ENCODE results near the gene POLR2A. TPM values are rescaled to one million over a fixed set of nuclear protein-coding genes. Genes with fewer than 3 reads are reported as not detected.

Gene POLR2A
- total and polyA plus RNA-seq, 2 of the 13 experiments (the other 11 are each of a cell fraction or from before 2014, with no cell fraction given): 17.8 to 18.3 TPM

DNA sequence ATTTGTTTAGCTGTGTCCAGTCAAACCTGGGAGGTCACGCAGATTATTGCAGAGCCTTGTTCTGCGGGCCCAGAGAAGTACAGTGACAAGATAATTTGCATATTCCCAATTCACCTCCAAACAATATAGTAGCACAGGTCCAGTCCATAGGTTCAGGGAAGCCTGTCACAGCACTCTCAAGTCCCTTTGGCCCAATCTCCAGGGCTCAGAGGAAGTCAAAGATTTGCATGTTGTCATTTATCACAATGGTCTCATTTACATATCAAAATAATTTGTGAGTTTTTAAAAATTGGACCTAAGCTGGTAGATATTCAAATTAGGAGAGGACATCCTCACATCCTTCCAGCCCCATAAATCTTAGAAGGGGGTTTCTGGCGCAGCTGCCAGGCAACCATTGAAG lies 16.7 kb upstream of the POLR2A start (continued):
- TF ChIP-seq, protein P1, sequence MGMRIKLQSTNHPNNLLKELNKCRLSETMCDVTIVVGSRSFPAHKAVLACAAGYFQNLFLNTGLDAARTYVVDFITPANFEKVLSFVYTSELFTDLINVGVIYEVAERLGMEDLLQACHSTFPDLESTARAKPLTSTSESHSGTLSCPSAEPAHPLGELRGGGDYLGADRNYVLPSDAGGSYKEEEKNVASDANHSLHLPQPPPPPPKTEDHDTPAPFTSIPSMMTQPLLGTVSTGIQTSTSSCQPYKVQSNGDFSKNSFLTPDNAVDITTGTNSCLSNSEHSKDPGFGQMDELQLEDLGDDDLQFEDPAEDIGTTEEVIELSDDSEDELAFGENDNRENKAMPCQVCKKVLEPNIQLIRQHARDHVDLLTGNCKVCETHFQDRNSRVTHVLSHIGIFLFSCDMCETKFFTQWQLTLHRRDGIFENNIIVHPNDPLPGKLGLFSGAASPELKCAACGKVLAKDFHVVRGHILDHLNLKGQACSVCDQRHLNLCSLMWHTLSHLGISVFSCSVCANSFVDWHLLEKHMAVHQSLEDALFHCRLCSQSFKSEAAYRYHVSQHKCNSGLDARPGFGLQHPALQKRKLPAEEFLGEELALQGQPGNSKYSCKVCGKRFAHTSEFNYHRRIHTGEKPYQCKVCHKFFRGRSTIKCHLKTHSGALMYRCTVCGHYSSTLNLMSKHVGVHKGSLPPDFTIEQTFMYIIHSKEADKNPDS (CRISPR knock-in tag; IDR thresholded peaks at IDR 0.05): no peak
- TF ChIP-seq ATF7 (IDR thresholded peaks at IDR 0.05) (no peak), ATF7 (CRISPR knock-in tag; IDR thresholded peaks at IDR 0.05) (no peak)

GRCh38 chr17:7468290-7468689 lies 15.9 kb upstream of the POLR2A start:
- Histone ChIP-seq H3K9ac (ENCODE audit: insufficient read depth, low read depth, low read length) (no peak overlapping the region), H3K4me1 (ENCODE audit: insufficient read depth, low read length) (peaks cover 26% of the 10 kb centered on the region), H4K20me1 (ENCODE audit: insufficient read depth, low read length) (peaks cover 8% of the 10 kb centered on the region; the same call in 1 of the 2 replicates), H3K4me3 (replicated peaks in 1 of 3; ENCODE audit: insufficient read depth in 1 of 3, low read depth in 2 of 3, low read length in 3 of 3) (no peak overlapping the region), H2AFZ (ENCODE audit: low read length) (no peak overlapping the region), H3K4me2 (ENCODE audit: low read depth, low read length) (no peak overlapping the region), H3K27me3 (ENCODE audit: control insufficient read depth in 1 of 2, insufficient read depth in 2 of 2, low read length in 2 of 2) (no peaks in the 10 kb centered on the region), H3K36me3 (replicated peaks in 1 of 2; ENCODE audit: control insufficient read depth in 1 of 2, insufficient read depth in 2 of 2, low read length in 2 of 2) (peaks cover 0 to 2% of the 10 kb centered on the region in 2 experiments; a peak in 3 of 5 replicates), H3K9me3 (ENCODE audit: low read length) (no peaks in the 10 kb centered on the region), H3K79me2 (ENCODE audit: insufficient read depth, low read length) (peaks cover 14% of the 10 kb centered on the region), H3K27ac (ENCODE audit: extremely low read length, insufficient read depth, low read length) (no peak overlapping the region)
- intact Hi-C loops (cut with micrococcal nuclease; ENCODE audit: unreplicated experiment): no loop called here
- in situ Hi-C loops (cut with HindIII; ENCODE audit: extremely low pct_ligation_motif_present, low pct_unique_long_range_greater_than_20kb): no loop called here
- FAIRE-seq: no peak
- TF ChIP-seq ZBTB7B (CRISPR knock-in tag; IDR thresholded peaks at IDR 0.05) (no peak), ZBTB40 (IDR thresholded peaks at IDR 0.05) (no peak), ZBTB40 (CRISPR knock-in tag; IDR thresholded peaks at IDR 0.05) (no peak)
- DNase-seq (ENCODE audit: low spot score): no peak
- CTCF ChIA-PET (ENCODE audit: low intra/inter-chr PET ratio, low total read pairs): no interaction called here
- POLR2A ChIA-PET: no interaction called here
- 95% methylated on average over 11 of the region's 11 CpGs for WGBS (ENCODE audit: low lambda C conversion rate)
- no peak for ATAC-seq
- BruUV-seq (replicated peaks): no TSS peak

Measured in HepG2 (cell line).